ENCODE results near the gene SKAP1.

DNA sequence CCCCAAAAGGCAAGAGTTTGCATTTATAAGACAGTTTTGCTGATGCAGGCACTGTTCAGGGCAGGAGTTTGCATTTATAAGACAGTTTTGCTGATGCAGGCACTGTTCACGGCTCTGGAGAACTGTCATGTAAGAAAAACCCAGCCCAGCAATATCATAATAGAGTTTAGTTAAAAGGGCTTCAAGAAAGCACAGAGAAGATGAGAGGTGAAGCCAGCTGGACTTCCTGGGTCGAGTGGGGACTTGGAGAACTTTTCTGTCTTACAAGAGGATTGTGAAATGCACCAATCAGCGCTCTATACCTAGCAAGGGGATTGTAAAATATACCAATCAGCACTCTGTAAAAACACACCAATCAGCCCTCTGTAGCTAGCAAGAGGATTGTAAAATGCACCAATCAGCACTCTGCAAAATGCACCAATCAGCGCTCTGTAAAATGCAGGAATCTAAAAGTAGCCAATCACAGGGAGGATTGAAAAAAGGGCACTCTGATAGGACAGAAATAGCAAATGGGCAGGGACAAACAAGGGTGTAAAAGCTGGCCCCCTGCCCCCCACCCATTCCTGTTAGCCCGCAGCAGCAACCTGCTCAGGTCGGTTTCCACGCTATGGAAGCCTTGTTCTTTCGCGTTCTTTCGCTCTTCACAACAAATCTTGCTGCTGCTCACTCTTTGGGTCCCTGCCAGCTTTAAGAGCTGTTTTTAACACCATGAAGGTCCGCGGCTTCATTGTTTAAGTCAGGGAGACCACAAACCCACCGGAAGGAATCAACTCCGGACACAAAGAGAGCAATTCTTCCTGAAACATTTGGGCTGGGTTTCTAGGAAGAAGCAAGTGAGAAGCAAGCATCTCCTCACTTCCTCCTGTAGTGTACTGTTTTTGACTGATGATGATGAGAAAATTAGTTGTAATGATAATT is 327.0 kb downstream of the SKAP1 start:
- no peak for TF ChIP-seq EP300 (IDR thresholded peaks at IDR 0.05)
- TF ChIP-seq, protein P1, sequence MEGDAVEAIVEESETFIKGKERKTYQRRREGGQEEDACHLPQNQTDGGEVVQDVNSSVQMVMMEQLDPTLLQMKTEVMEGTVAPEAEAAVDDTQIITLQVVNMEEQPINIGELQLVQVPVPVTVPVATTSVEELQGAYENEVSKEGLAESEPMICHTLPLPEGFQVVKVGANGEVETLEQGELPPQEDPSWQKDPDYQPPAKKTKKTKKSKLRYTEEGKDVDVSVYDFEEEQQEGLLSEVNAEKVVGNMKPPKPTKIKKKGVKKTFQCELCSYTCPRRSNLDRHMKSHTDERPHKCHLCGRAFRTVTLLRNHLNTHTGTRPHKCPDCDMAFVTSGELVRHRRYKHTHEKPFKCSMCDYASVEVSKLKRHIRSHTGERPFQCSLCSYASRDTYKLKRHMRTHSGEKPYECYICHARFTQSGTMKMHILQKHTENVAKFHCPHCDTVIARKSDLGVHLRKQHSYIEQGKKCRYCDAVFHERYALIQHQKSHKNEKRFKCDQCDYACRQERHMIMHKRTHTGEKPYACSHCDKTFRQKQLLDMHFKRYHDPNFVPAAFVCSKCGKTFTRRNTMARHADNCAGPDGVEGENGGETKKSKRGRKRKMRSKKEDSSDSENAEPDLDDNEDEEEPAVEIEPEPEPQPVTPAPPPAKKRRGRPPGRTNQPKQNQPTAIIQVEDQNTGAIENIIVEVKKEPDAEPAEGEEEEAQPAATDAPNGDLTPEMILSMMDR (IDR thresholded peaks at IDR 0.05): no peak
- TF ChIP-seq POLR2A (IDR thresholded peaks at IDR 0.05): no peak

Data from upper lobe of left lung (tissue), 4 donors.